ENCODE data around the gene PLPP6. TPM values are rescaled to one million over a fixed set of nuclear protein-coding genes. Genes with fewer than 3 reads are reported as not detected.

PLPP6 gene
- total and polyA plus RNA-seq, 4 donors: 3.8 to 6.9 (median 5.2) TPM

- H3K9ac ChIP-seq (ENCODE audit: insufficient read depth in 1 of 2, low read length in 2 of 2): no peak overlapping the region
- DNase-seq (no peak), ATAC-seq (ENCODE audit: insufficient read depth, low FRiP score) (no peak)
- H3K27me3 ChIP-seq (ENCODE audit: control insufficient read depth in 3 of 3, insufficient read depth in 3 of 3, low read length in 2 of 3): no peaks in the 10 kb centered on the region
- 95 to 98% methylated on average over 1 of the region's 1 CpG for WGBS, 2 donors
- peaks cover 6 to 24% (median 8%) of the 10 kb centered on the region in 5 donors for H3K4me1 ChIP-seq (ENCODE audit: control insufficient read depth in 5 of 5, insufficient read depth in 5 of 5, low read length in 5 of 5)
- H3K36me3 ChIP-seq (ENCODE audit: control insufficient read depth in 4 of 4, insufficient read depth in 4 of 4, low read length in 4 of 4): no peaks in the 10 kb centered on the region
- no peak overlapping the region for H3K4me3 ChIP-seq
- H3K27ac ChIP-seq (ENCODE audit: low read depth in 1 of 2, low read length in 1 of 2): no peak overlapping the region
- no peaks in the 10 kb centered on the region for H3K9me3 ChIP-seq (ENCODE audit: control insufficient read depth in 4 of 4, insufficient read depth in 3 of 4, low read length in 3 of 4)
- TF ChIP-seq CTCF (IDR thresholded peaks at IDR 0.05; ENCODE audit: control extremely low read depth, extremely low read depth): no peak
These were observed 5.6 kb downstream of the PLPP6 start for GRCh38 chr9:4667681-4668080.

GRCh38 chr9:4668604-4669003 is 6.5 kb downstream of the PLPP6 start:
- H3K4me3 ChIP-seq: no peak overlapping the region
- DNase-seq (no peak), ATAC-seq (ENCODE audit: insufficient read depth, low FRiP score) (no peak)
- H3K27me3 ChIP-seq (ENCODE audit: control insufficient read depth in 3 of 3, insufficient read depth in 3 of 3, low read length in 2 of 3): no peaks in the 10 kb centered on the region
- H3K9me3 ChIP-seq (ENCODE audit: control insufficient read depth in 4 of 4, insufficient read depth in 3 of 4, low read length in 3 of 4): no peaks in the 10 kb centered on the region
- H3K9ac ChIP-seq (ENCODE audit: insufficient read depth in 1 of 2, low read length in 2 of 2): no peak overlapping the region
- H3K4me1 ChIP-seq (ENCODE audit: control insufficient read depth in 5 of 5, insufficient read depth in 5 of 5, low read length in 5 of 5): peaks cover 0 to 16% (median 2%) of the 10 kb centered on the region in 5 donors
- H3K27ac ChIP-seq (ENCODE audit: low read depth in 1 of 2, low read length in 1 of 2): no peak overlapping the region
- no peak for TF ChIP-seq CTCF (IDR thresholded peaks at IDR 0.05; ENCODE audit: control extremely low read depth, extremely low read depth)
- WGBS, 2 donors: 83 to 84% methylated on average over 2 of the region's 2 CpGs
- H3K36me3 ChIP-seq (ENCODE audit: control insufficient read depth in 4 of 4, insufficient read depth in 4 of 4, low read length in 4 of 4): no peaks in the 10 kb centered on the region

- H3K9ac ChIP-seq (ENCODE audit: insufficient read depth in 1 of 2, low read length in 2 of 2): no peak overlapping the region
- no peaks in the 10 kb centered on the region for H3K9me3 ChIP-seq (ENCODE audit: control insufficient read depth in 4 of 4, insufficient read depth in 3 of 4, low read length in 3 of 4)
- no peak for ATAC-seq (ENCODE audit: insufficient read depth, low FRiP score)
- H3K36me3 ChIP-seq (ENCODE audit: control insufficient read depth in 4 of 4, insufficient read depth in 4 of 4, low read length in 4 of 4): no peaks in the 10 kb centered on the region
- H3K4me1 ChIP-seq (ENCODE audit: control insufficient read depth in 5 of 5, insufficient read depth in 5 of 5, low read length in 5 of 5): peaks cover 0 to 13% (median 0%) of the 10 kb centered on the region in 5 donors
- DNase-seq: no peak
- H3K27me3 ChIP-seq (ENCODE audit: control insufficient read depth in 3 of 3, insufficient read depth in 3 of 3, low read length in 2 of 3): no peaks in the 10 kb centered on the region
- H3K27ac ChIP-seq (ENCODE audit: low read depth in 1 of 2, low read length in 1 of 2): no peak overlapping the region
- no peak for TF ChIP-seq CTCF (IDR thresholded peaks at IDR 0.05; ENCODE audit: control extremely low read depth, extremely low read depth)
- H3K4me3 ChIP-seq: no peak overlapping the region
These were observed 7.8 kb downstream of the PLPP6 start for GRCh38 chr9:4669890-4670289.

GRCh38 chr9:4670591-4670990 is 8.5 kb downstream of the PLPP6 start:
- Histone ChIP-seq H3K4me3 (no peak overlapping the region), H3K27me3 (ENCODE audit: control insufficient read depth in 3 of 3, insufficient read depth in 3 of 3, low read length in 2 of 3) (no peaks in the 10 kb centered on the region), H3K4me1 (ENCODE audit: control insufficient read depth in 5 of 5, insufficient read depth in 5 of 5, low read length in 5 of 5) (peaks cover 0 to 7% (median 0%) of the 10 kb centered on the region in 5 donors), H3K9ac (ENCODE audit: insufficient read depth in 1 of 2, low read length in 2 of 2) (no peak overlapping the region), H3K9me3 (ENCODE audit: control insufficient read depth in 4 of 4, insufficient read depth in 3 of 4, low read length in 3 of 4) (no peaks in the 10 kb centered on the region), H3K27ac (ENCODE audit: low read depth in 1 of 2, low read length in 1 of 2) (no peak overlapping the region), H3K36me3 (ENCODE audit: control insufficient read depth in 4 of 4, insufficient read depth in 4 of 4, low read length in 4 of 4) (no peaks in the 10 kb centered on the region)
- TF ChIP-seq CTCF (IDR thresholded peaks at IDR 0.05; ENCODE audit: control extremely low read depth, extremely low read depth): no peak
- ATAC-seq (ENCODE audit: insufficient read depth, low FRiP score): no peak
- WGBS, 2 donors: 49 to 81% methylated on average over 3 of the region's 3 CpGs
- DNase-seq: no peak

Measured in lung (tissue), 12 donors.